ENCODE data around the gene ACTG2.
A peak's percentile ranks its signal among the peaks of the same experiment; 100 is the strongest.

Gene ACTG2

DNA sequence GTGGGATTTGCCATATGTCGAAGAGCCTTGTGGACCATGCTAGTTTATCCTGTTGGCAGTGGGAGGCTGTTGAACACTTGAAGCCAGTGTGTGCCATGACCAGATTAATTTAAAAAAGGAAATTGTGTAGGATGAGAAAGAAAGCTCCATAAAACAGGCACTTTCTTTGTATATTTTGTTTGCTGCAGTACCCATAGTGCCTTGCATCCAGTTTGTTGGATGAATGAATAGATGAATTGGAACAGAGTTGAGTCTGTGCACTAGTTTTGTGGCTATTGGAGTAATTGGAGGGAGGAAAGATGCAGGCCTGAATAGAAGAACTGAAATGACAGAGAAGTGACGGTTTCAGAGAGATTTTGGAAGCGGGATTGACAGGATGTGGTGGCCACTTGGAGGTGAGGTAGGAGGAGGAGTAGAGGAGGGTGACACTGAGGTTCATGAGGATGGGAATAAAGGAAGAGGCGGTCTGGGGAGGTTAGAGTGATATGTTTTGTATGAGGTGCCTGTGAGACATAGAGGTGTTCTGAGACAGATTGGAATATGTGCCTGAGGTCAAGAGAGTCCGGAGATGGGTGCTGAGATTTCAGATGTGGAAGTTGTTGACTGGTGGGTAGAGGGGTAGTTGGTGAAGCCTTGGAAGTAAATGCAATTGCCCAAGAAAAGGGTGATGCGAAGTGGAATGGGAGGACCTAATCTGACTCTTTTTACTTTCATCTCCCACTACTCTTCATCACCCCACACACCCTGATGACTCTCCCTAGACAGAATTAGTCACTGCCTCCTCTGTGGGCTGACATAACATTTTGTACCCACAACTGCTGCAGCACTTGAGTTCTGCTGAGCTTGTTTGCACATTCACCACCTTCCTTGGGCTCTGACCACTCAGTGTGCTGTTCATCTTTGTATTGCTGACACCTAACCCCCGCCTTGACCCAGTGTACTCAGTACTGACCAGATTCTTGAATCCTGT is 39.0 kb downstream of the ACTG2 start:
- in situ Hi-C loops (cut with HindIII; ENCODE audit: low sequenced_read_pairs), result no loop called here
- no peak overlapping the region for H3K4me3 ChIP-seq (ENCODE audit: low read depth, low read length)
- TF ChIP-seq, protein P1, sequence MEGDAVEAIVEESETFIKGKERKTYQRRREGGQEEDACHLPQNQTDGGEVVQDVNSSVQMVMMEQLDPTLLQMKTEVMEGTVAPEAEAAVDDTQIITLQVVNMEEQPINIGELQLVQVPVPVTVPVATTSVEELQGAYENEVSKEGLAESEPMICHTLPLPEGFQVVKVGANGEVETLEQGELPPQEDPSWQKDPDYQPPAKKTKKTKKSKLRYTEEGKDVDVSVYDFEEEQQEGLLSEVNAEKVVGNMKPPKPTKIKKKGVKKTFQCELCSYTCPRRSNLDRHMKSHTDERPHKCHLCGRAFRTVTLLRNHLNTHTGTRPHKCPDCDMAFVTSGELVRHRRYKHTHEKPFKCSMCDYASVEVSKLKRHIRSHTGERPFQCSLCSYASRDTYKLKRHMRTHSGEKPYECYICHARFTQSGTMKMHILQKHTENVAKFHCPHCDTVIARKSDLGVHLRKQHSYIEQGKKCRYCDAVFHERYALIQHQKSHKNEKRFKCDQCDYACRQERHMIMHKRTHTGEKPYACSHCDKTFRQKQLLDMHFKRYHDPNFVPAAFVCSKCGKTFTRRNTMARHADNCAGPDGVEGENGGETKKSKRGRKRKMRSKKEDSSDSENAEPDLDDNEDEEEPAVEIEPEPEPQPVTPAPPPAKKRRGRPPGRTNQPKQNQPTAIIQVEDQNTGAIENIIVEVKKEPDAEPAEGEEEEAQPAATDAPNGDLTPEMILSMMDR (IDR thresholded peaks at IDR 0.05; ENCODE audit: low read depth, low read length), result no peak
- peak; percentile 44 for DNase-seq (ENCODE audit: low read depth, low spot score)

DNA sequence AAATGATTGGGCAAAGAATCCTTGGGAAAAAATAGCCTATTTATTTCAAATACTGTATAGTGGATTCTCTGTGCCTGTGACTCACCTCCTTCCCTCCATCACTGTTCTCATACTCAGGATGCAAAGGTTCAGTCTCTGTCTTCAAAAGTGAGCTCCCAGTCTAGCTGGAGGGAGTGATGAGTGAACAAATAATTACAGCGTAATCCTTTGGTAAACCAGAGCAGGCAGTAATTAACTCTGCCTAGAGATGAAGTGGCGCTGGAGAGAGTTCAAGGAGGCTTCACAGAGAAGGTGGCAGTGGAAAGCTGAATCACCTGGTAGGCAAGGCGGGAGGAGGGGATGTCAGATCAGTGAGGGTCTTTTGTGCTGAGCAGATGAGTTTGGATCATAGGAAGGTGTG is 40.4 kb downstream of the ACTG2 start:
- TF ChIP-seq, protein P1 (IDR thresholded peaks at IDR 0.05; ENCODE audit: low read depth, low read length), result no peak
- DNase-seq (ENCODE audit: low read depth, low spot score), result no peak
- in situ Hi-C loops (cut with HindIII; ENCODE audit: low sequenced_read_pairs), result no loop called here
- no peak overlapping the region for H3K4me3 ChIP-seq (ENCODE audit: low read depth, low read length)

DNA sequence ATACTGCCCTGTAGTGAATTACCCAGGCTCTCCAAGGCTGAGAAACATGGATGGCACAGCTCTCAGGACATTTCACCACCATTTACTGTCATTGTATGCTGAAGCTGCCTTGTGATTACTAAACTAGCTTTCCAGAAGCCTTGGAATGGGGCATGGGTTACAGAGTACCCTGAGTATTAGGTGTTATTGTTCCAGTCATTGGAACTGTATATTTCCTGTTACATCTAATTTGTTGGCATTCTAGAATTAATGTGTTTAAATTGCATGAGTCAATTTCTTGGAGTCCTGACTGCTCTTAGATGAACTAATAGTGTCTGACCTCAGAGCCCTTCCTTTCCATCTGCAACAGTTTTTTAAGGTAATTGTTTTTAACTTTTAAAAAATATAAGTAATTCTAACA is 42.8 kb downstream of the ACTG2 start:
- no peak overlapping the region for H3K4me3 ChIP-seq (ENCODE audit: low read depth, low read length)
- no peak for DNase-seq (ENCODE audit: low read depth, low spot score)
- TF ChIP-seq, protein P1 (IDR thresholded peaks at IDR 0.05; ENCODE audit: low read depth, low read length), result no peak
- in situ Hi-C loops (cut with HindIII; ENCODE audit: low sequenced_read_pairs), result no loop called here

DNA sequence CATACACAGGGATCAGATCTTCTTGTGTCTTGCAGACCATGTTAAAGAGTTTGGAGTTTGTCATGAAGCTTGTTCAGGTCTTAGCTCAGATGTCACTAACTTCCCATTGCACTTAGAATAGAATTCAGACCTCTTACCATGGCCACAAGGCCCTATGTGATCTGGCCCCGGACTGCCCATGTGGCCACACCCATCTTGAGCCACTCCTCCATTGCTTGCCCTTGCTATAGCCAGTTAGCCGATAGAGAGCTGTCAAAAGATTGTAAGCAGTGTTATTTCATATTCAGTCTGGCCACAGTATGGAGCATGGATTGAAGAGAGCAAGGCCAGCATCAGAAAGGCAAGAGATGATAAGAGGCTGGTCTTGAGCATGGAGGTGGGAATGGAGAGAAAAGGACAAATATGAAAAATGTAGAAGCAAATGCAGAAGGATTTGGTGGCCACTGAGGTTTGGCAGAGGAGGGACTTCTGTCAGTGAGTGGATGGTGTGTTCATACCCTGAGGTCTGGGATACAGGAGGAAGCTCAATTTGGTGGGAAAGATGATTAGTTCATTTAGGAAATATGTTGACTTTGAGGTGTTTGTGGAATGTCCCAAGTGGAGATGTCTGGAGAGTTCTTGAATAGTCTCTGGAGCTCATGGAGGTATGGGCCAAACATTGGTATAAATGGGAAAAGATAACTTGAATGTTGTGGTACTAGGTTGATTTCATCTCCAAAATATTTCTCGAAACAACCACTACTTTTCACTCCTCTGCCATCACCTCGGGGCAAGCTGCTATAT is 44.5 kb downstream of the ACTG2 start:
- TF ChIP-seq, protein P1 (IDR thresholded peaks at IDR 0.05; ENCODE audit: low read depth, low read length), result no peak
- peak; percentile 17 for DNase-seq (ENCODE audit: low read depth, low spot score)
- no peak overlapping the region for H3K4me3 ChIP-seq (ENCODE audit: low read depth, low read length)
- in situ Hi-C loops (cut with HindIII; ENCODE audit: low sequenced_read_pairs), result no loop called here

- no peak for DNase-seq (ENCODE audit: low read depth, low spot score)
- in situ Hi-C loops (cut with HindIII; ENCODE audit: low sequenced_read_pairs), result no loop called here
- TF ChIP-seq, protein P1 (IDR thresholded peaks at IDR 0.05; ENCODE audit: low read depth, low read length), result no peak
- H3K4me3 ChIP-seq (ENCODE audit: low read depth, low read length), result no peak overlapping the region
Observed at GRCh38 chr2:73937899-73938298, 45.1 kb downstream of the ACTG2 start.

DNA sequence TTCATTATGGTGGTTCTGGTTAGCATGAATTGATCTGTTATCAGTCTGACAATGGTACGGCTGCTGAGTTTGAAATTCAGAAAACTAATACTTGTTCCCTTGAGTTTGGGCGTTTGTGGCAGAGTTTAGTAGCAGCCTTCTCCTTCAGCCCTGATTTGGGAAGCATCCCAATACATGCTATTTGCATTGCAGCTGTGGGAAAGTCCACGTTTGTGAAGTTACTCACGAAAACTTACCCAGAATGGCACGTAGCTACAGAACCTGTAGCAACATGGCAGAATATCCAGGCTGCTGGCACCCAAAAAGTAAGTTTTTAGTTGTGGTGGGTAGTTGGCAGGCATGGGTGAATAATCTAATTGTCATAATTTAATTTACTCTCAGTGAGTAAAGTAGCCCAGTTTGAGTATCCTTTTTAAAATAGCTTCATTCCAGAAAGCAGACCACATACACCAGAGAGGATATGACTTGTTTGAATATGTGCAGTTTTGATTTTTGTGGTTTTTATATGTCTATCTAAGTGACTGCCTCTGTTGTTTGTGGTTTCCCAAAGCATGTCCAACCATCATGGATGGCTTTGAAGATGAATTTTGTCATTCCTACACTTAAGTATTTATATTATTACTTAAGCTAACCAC is 46.0 kb downstream of the ACTG2 start:
- TF ChIP-seq, protein P1 (IDR thresholded peaks at IDR 0.05; ENCODE audit: low read depth, low read length), result no peak
- in situ Hi-C loops (cut with HindIII; ENCODE audit: low sequenced_read_pairs), result no loop called here
- peak; percentile 83 for DNase-seq (ENCODE audit: low read depth, low spot score)
- no peak overlapping the region for H3K4me3 ChIP-seq (ENCODE audit: low read depth, low read length)

Measured in astrocyte of the spinal cord (primary cell).